ENCODE measurements around the gene EXOSC10. TPM values are rescaled to one million over a fixed set of nuclear protein-coding genes. Genes with fewer than 3 reads are reported as not detected.

Gene EXOSC10
- total and polyA plus RNA-seq, 2 of the 4 experiments (the other 2 are of a cell fraction), result 64.5 to 66.0 TPM

DNA sequence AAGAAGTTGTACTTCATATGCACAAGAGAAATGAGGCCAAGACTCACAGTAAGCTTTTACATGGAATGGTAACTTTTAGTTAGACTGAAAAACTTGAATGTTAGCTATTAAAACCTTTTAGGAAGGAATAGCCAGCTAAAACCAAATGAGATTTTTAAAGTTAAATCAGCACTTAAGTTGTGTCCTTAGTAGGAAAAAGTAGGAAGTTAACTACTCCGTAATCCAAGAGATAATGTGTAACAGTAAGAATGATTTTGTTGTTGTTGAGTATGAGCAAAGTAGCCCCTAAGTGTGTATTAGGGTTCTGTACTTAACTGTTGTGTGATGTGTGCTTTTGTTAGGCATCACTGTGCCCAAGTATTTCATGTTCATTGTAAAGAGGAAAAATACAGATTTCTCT, 74.1 kb downstream of the EXOSC10 start:
- H3K4me3 ChIP-seq (ENCODE audit: insufficient read depth, low read depth, low read length), result no peak overlapping the region
- no peaks in the 10 kb centered on the region for H3K9me3 ChIP-seq (ENCODE audit: control insufficient read depth, insufficient read depth, low read length)
- no peak for TF ChIP-seq MAFK (IDR thresholded peaks at IDR 0.05; ENCODE audit: low read depth, low read length)
- no peak for TF ChIP-seq RCOR1 (IDR thresholded peaks at IDR 0.05; ENCODE audit: insufficient replicate concordance, low read length)
- TF ChIP-seq, protein P1, sequence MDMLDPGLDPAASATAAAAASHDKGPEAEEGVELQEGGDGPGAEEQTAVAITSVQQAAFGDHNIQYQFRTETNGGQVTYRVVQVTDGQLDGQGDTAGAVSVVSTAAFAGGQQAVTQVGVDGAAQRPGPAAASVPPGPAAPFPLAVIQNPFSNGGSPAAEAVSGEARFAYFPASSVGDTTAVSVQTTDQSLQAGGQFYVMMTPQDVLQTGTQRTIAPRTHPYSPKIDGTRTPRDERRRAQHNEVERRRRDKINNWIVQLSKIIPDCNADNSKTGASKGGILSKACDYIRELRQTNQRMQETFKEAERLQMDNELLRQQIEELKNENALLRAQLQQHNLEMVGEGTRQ (IDR thresholded peaks at IDR 0.05; ENCODE audit: low read depth, low read length), result no peak
- no peak for TF ChIP-seq BHLHE40 (IDR thresholded peaks at IDR 0.05; ENCODE audit: low read depth, low read length)
- TF ChIP-seq CHD1 (IDR thresholded peaks at IDR 0.05; ENCODE audit: low read depth, low read length), result no peak
- TF ChIP-seq CEBPB (IDR thresholded peaks at IDR 0.05; ENCODE audit: low read depth, low read length), result no peak
- TF ChIP-seq, protein P2, sequence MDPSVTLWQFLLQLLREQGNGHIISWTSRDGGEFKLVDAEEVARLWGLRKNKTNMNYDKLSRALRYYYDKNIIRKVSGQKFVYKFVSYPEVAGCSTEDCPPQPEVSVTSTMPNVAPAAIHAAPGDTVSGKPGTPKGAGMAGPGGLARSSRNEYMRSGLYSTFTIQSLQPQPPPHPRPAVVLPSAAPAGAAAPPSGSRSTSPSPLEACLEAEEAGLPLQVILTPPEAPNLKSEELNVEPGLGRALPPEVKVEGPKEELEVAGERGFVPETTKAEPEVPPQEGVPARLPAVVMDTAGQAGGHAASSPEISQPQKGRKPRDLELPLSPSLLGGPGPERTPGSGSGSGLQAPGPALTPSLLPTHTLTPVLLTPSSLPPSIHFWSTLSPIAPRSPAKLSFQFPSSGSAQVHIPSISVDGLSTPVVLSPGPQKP (IDR thresholded peaks at IDR 0.05; ENCODE audit: borderline replicate concordance, low read depth, low read length), result no peak
- no peak for TF ChIP-seq RFX5 (IDR thresholded peaks at IDR 0.05; ENCODE audit: low read depth, low read length)
- no peak for TF ChIP-seq SMC3 (IDR thresholded peaks at IDR 0.05; ENCODE audit: low read depth, low read length)
- TF ChIP-seq NFE2L2 (IDR thresholded peaks at IDR 0.05; ENCODE audit: low read depth, low read length), result no peak
- TF ChIP-seq POLR2A (IDR thresholded peaks at IDR 0.05; ENCODE audit: low read depth, low read length), result no peak
- no peak for TF ChIP-seq FOS (IDR thresholded peaks at IDR 0.05; ENCODE audit: low read depth, low read length)
- no peak for TF ChIP-seq RAD21 (IDR thresholded peaks at IDR 0.05; ENCODE audit: low read length)
- no CpG with 5 or more reads among the region's 1 CpG for WGBS, 2 experiments (ENCODE audit: extremely low coverage in 2 of 2, insufficient read length in 1 of 2)
- H2AK9ac ChIP-seq (replicated peaks; ENCODE audit: low read depth, low read length, poor library complexity), result no peak overlapping the region
- intact Hi-C loops (cut with micrococcal nuclease) (no loop called here), in situ Hi-C loops (cut with MboI; ENCODE audit: low sequenced_read_pairs) (no loop called here), dilution Hi-C loops (cut with HindIII; ENCODE audit: low sequenced_read_pairs, unreplicated experiment) (no loop called here)
- H3K36me3 ChIP-seq (ENCODE audit: control insufficient read depth, insufficient read depth, low read length), result peaks cover 41% of the 10 kb centered on the region
- no peak overlapping the region for H2AK5ac ChIP-seq (ENCODE audit: low read depth, low read length)
- H2BK15ac ChIP-seq (ENCODE audit: low read depth, low read length), result no peak overlapping the region
- no peak overlapping the region for H3K4me2 ChIP-seq (ENCODE audit: low read depth, low read length)
- POLR2A ChIA-PET (ENCODE audit: unreplicated experiment), result no interaction called here
- H3K9ac ChIP-seq (ENCODE audit: low read depth, low read length), result no peak overlapping the region
- no peak overlapping the region for H3K23ac ChIP-seq (ENCODE audit: low read depth, low read length)
- no peak overlapping the region for H2AFZ ChIP-seq (replicated peaks; ENCODE audit: low read length, poor library complexity)
- H3K14ac ChIP-seq (replicated peaks; ENCODE audit: low read depth, low read length), result no peak overlapping the region
- ATAC-seq (ENCODE audit: low read depth) (no peak), DNase-seq (no peak)
- peak overlapping the region; percentile 42 for H2BK5ac ChIP-seq (ENCODE audit: low read depth, low read length, poor library complexity, severe bottlenecking)
- peaks cover 20% of the 10 kb centered on the region for H4K20me1 ChIP-seq (ENCODE audit: insufficient read depth, low read length)
- no peaks in the 10 kb centered on the region for H3K9me1 ChIP-seq (ENCODE audit: insufficient read depth, low read length)
- no peak overlapping the region for H3K4ac ChIP-seq (ENCODE audit: low read depth, low read length)
- no peak overlapping the region; a peak in 1 of 4 replicates for H4K8ac ChIP-seq (ENCODE audit: low read depth in 2 of 2, low read length in 2 of 2)
- peak overlapping the region; percentile 47; the same call in 1 of the 2 replicates for H4K5ac ChIP-seq (ENCODE audit: low read depth, low read length)
- H3K18ac ChIP-seq (ENCODE audit: low read depth, low read length), result peak overlapping the region; percentile 43; the same call in 1 of the 2 replicates
- H3K27me3 ChIP-seq (ENCODE audit: control insufficient read depth, insufficient read depth, low read length), result no peaks in the 10 kb centered on the region
- no peaks in the 10 kb centered on the region for H3K4me1 ChIP-seq (ENCODE audit: control insufficient read depth, insufficient read depth, low read length)
- no peak overlapping the region for H3K56ac ChIP-seq (ENCODE audit: extremely low read depth, insufficient read depth, low read length)
- peaks cover 11 to 16% of the 10 kb centered on the region in 2 experiments for H3K79me1 ChIP-seq (ENCODE audit: low read depth in 1 of 2, low read length in 2 of 2)
- CTCF ChIA-PET, result no interaction called here
- no TSS peak for BruUV-seq (replicated peaks)
- H4K91ac ChIP-seq (ENCODE audit: insufficient read depth, low read depth, low read length), result no peak overlapping the region
- no peak overlapping the region for H2BK20ac ChIP-seq (ENCODE audit: low read depth, low read length)
- no peak overlapping the region for H2BK120ac ChIP-seq (ENCODE audit: low read depth, low read length)
- no peak overlapping the region for H3K27ac ChIP-seq (ENCODE audit: insufficient read depth, low read length)

Data from IMR-90 (cell line).